CD14-positive monocyte (primary cell): Measurements from ENCODE around the gene BMP7. TPM values are rescaled to one million over a fixed set of nuclear protein-coding genes. Genes with fewer than 3 reads are reported as not detected.

ENCODE experiments used
- DNase-seq, 3 donors: peaks; one replicate each; pipeline ENCODE4 v3.0.0-alpha.2; 2011 to 2022
- H2AFZ ChIP-seq: 2 replicates; pipeline ENCODE4 v1.6.0; 2012; ENCODE audit warnings: mild to moderate bottlenecking, low read depth, low read length, inconsistent platforms; ENCODE audit not compliant: insufficient read depth, poor library complexity, severe bottlenecking
- H3K27ac ChIP-seq, 2 donors: 1 replicate in 1 of 2; 2 replicates in 1 of 2; pipeline ENCODE4 v1.5.1; 2012 to 2013; ENCODE audit warnings: low read length in 2 of 2, control low read depth in 1 of 2, inconsistent platforms in 1 of 2, low read depth in 1 of 2, mild to moderate bottlenecking in 1 of 2
- H3K27me3 ChIP-seq, 2 donors: one replicate each; pipeline versions ENCODE4 v1.6.0 to v1.6.1; 2011 to 2013; ENCODE audit warnings: low read length in 2 of 2; ENCODE audit not compliant: control insufficient read depth in 2 of 2, insufficient read depth in 2 of 2
- H3K36me3 ChIP-seq, 2 donors: replicated peaks in 1 of 2; 1 replicate in 1 of 2; 2 replicates in 1 of 2; pipeline versions ENCODE4 v1.5.1 to v1.6.1; 2012 to 2013; ENCODE audit warnings: low read length in 2 of 2, control low read depth in 1 of 2, inconsistent platforms in 1 of 2, mild to moderate bottlenecking in 1 of 2; ENCODE audit not compliant: insufficient read depth in 2 of 2, control insufficient read depth in 1 of 2
- H3K4me1 ChIP-seq, 2 donors: 1 replicate in 1 of 2; 2 replicates in 1 of 2; pipeline versions ENCODE4 v1.5.1 to v1.6.1; 2012 to 2013; ENCODE audit warnings: low read length in 2 of 2, control low read depth in 1 of 2, inconsistent platforms in 1 of 2, mild to moderate bottlenecking in 1 of 2, moderate library complexity in 1 of 2; ENCODE audit not compliant: insufficient read depth in 2 of 2, control insufficient read depth in 1 of 2
- H3K4me2 ChIP-seq: replicated peaks from 2 replicates; pipeline ENCODE3; 2012; ENCODE audit warnings: low read length, moderate library complexity, mild to moderate bottlenecking; ENCODE audit not compliant: poor library complexity, severe bottlenecking; ENCODE audit errors: extremely low read depth
- H3K4me3 ChIP-seq, 3 experiments: fragments of 200-600 bp in 1 of 3; sonication (generic) in 1 of 3; replicated peaks in 1 of 3; 1 replicate in 2 of 3; 2 replicates in 1 of 3; pipeline ENCODE4 v1.5.1; 2011 to 2013; ENCODE audit warnings: low read length in 3 of 3, mild to moderate bottlenecking in 3 of 3, control low read depth in 2 of 3, low read depth in 2 of 3, inconsistent platforms in 1 of 3, moderate library complexity in 1 of 3
- H3K79me2 ChIP-seq: 2 replicates; pipeline ENCODE4 v1.6.0; 2012; ENCODE audit warnings: mild to moderate bottlenecking, control low read depth, inconsistent platforms, low read length, moderate library complexity; ENCODE audit not compliant: insufficient read depth
- H3K9ac ChIP-seq: 2 replicates; pipeline ENCODE4 v1.6.0; 2017; ENCODE audit warnings: low read length, mild to moderate bottlenecking; ENCODE audit not compliant: insufficient read depth, poor library complexity, severe bottlenecking
- H3K9me3 ChIP-seq, 2 donors: replicated peaks in 1 of 2; 1 replicate in 1 of 2; 2 replicates in 1 of 2; pipeline versions ENCODE4 v1.5.1 to v1.6.1; 2012 to 2013; ENCODE audit warnings: low read length in 2 of 2, control low read depth in 1 of 2; ENCODE audit not compliant: control insufficient read depth in 1 of 2, insufficient read depth in 1 of 2
- H4K20me1 ChIP-seq: 2 replicates; pipeline ENCODE4 v1.6.0; 2012; ENCODE audit warnings: mild to moderate bottlenecking, low read length, control low read depth, moderate library complexity; ENCODE audit not compliant: insufficient read depth
- H3K27ac Mint-ChIP-seq, 7 donors: one replicate each; pipeline ENCODE4 v1.8.0; 2020; ENCODE audit warnings: mild to moderate bottlenecking in 7 of 7, mixed read lengths in 7 of 7, moderate library complexity in 6 of 7, inconsistent platforms in 2 of 7
- H3K27me3 Mint-ChIP-seq, 3 donors: one replicate each; pipeline ENCODE4 v1.8.0; 2021 to 2022; ENCODE audit warnings: low read depth in 3 of 3, mild to moderate bottlenecking in 3 of 3, mixed read lengths in 3 of 3, moderate library complexity in 3 of 3, inconsistent platforms in 1 of 3
- H3K36me3 Mint-ChIP-seq, 2 donors: one replicate each; pipeline ENCODE4 v1.8.0; 2020; ENCODE audit warnings: mixed read lengths in 2 of 2, inconsistent platforms in 1 of 2, mild to moderate bottlenecking in 1 of 2
- H3K4me1 Mint-ChIP-seq: one replicate; pipeline ENCODE4 v1.8.0; 2020; ENCODE audit warnings: mild to moderate bottlenecking, mixed read lengths
- H3K4me3 Mint-ChIP-seq, 2 donors: one replicate each; pipeline ENCODE4 v1.8.0; 2020; ENCODE audit warnings: mild to moderate bottlenecking in 2 of 2, mixed read lengths in 2 of 2, moderate library complexity in 1 of 2
- H3K9me3 Mint-ChIP-seq, 7 donors: one replicate each; pipeline ENCODE4 v1.8.0; 2020 to 2022; ENCODE audit warnings: mixed read lengths in 7 of 7, mild to moderate bottlenecking in 6 of 7, moderate library complexity in 6 of 7, inconsistent platforms in 2 of 7
- CTCF ChIP-seq: fragments of 200-600 bp; IDR thresholded peaks from one replicate; pipeline ENCODE4 v1.8.0; 2022; ENCODE audit warnings: antibody characterized with exemption, mild to moderate bottlenecking
- WGBS: methylation state at CpG from one replicate; pipeline ENCODE4 v1.1.5; 2013; ENCODE audit warnings: missing lambda C conversion rate; ENCODE audit not compliant: insufficient coverage; 5-methylcytosine and 5-hydroxymethylcytosine counted together
- intact Hi-C, 2 donors: fragments of 100-400 bp; cut with micrococcal nuclease; formaldehyde crosslinking; loops; one replicate each; pipeline versions ENCODE4 v1.15.0 to v1.15.1; 2023
- polyA plus RNA-seq, 3 donors: library from polyadenylated mRNA; depleted of rRNA in 1 of 3; unstranded in 2 of 3; stranded (reverse) in 1 of 3; fragments of 300-500 nt in 2 of 3; fragments of >200 nt in 1 of 3; fragmentation: Illumina TruSeq in 2 of 3; gene quantifications; 1 replicate in 2 of 3; 2 replicates in 1 of 3; pipeline ENCODE4 v1.2.3, GENCODE V29; 2012 to 2021

BMP7 gene
- polyA plus RNA-seq, 3 donors = not detected

DNA sequence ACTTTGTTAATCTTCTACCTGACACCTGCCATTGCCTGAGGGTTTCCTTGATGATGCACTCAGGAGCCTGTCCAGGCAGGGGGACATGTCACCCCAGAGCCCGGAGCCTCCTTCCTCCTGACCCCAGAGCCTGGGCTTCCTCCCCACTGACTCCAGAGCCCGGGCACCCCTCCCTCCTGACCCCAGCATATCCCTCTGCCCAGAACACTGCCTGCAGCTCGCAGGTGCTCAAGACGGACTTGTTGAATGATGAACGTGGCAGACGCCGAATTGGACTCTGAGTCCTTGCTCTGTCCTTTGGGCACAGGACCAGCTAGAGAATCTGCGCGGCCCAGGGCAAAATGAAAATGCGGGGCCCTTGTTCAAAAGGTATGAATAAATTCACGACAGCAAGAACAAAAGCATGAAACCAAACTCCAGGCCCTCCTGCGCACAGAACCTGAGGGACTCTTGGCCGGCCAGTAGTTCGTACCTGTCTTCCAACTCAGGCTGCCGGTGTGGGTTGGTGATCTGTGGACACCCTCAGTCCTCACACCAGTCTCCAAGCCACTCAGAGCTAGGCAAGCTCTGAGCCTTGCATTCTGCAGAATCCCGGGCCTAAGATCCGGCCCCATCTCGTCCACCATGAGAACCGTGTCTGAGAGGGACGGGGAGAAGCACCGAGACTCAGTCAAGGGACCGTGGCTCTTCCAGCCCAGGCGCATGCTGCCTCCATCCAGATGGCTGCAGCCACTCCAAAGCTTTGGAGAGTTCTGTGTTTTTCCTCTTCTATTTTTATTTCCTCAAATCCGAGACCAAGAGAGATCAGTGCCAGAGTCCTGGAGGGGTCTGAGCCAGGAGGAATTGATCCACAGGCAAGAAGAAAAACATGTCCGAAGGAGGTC lies 104.7 kb downstream of the BMP7 start:
- no peak overlapping the region for H3K9ac ChIP-seq
- Mint-ChIP-seq H3K36me3 (no peaks in the 10 kb centered on the region), H3K9me3 (peaks cover 0 to 10% (median 0%) of the 10 kb centered on the region in 7 donors), H3K4me1 (no peaks in the 10 kb centered on the region), H3K27ac (no peak overlapping the region), H3K27me3 (peaks cover 3 to 7% (median 6%) of the 10 kb centered on the region in 3 donors), H3K4me3 (no peak overlapping the region)
- 89% methylated on average over 22 of the region's 25 CpGs for WGBS
- H3K9me3 ChIP-seq = no peaks in the 10 kb centered on the region
- no peak overlapping the region for H3K27ac ChIP-seq
- intact Hi-C loops = no loop called here
- no peak overlapping the region for H2AFZ ChIP-seq
- TF ChIP-seq CTCF = no peak
- H3K4me1 ChIP-seq = no peaks in the 10 kb centered on the region
- no peaks in the 10 kb centered on the region for H3K79me2 ChIP-seq
- no peak overlapping the region for H3K4me2 ChIP-seq
- H3K27me3 ChIP-seq = no peaks in the 10 kb centered on the region
- no peaks in the 10 kb centered on the region for H3K36me3 ChIP-seq
- DNase-seq = no peak
- no peak overlapping the region for H3K4me3 ChIP-seq
- H4K20me1 ChIP-seq = no peaks in the 10 kb centered on the region

GRCh38 chr20:57160985-57161384 lies 105.5 kb downstream of the BMP7 start:
- H3K9ac ChIP-seq = no peak overlapping the region
- no peak overlapping the region for H3K27ac ChIP-seq
- Mint-ChIP-seq H3K9me3 (peaks cover 0 to 10% (median 0%) of the 10 kb centered on the region in 7 donors), H3K4me1 (no peaks in the 10 kb centered on the region), H3K27ac (no peak overlapping the region), H3K27me3 (peaks cover 2 to 6% (median 5%) of the 10 kb centered on the region in 3 donors), H3K4me3 (no peak overlapping the region), H3K36me3 (no peaks in the 10 kb centered on the region)
- H3K79me2 ChIP-seq = no peaks in the 10 kb centered on the region
- WGBS = 91% methylated on average over 6 of the region's 8 CpGs
- no peaks in the 10 kb centered on the region for H3K4me1 ChIP-seq
- no peaks in the 10 kb centered on the region for H3K36me3 ChIP-seq
- no peaks in the 10 kb centered on the region for H4K20me1 ChIP-seq
- no peak for DNase-seq
- H2AFZ ChIP-seq = no peak overlapping the region
- no peaks in the 10 kb centered on the region for H3K9me3 ChIP-seq
- intact Hi-C loops = no loop called here
- TF ChIP-seq CTCF = no peak
- H3K4me2 ChIP-seq = no peak overlapping the region
- no peak overlapping the region for H3K4me3 ChIP-seq
- no peaks in the 10 kb centered on the region for H3K27me3 ChIP-seq
